ENCODE measurements around the gene LRRC61. TPM values are rescaled to one million over a fixed set of nuclear protein-coding genes. Genes with fewer than 3 reads are reported as not detected.

The LRRC61 gene
- total RNA-seq, 2 experiments from 2014 or later, result 12.8 to 14.9 TPM

GRCh38 chr7:150357270-150357669, 34.1 kb downstream of the LRRC61 start:
- POLR2A ChIA-PET, result no interaction called here
- peak overlapping the region; percentile 89 for H3K27ac Mint-ChIP-seq
- CTCF ChIA-PET, result interaction anchor here (0.7 to 1.3 kb wide), 2 partner anchors 7 to 11 kb away, joined by 3 to 6 read pairs; partner anchors contain the start of gene REPIN1
- peaks cover 4% of the 10 kb centered on the region for H3K9me3 Mint-ChIP-seq
- peak; percentile 71 for DNase-seq
- peaks cover 39% of the 10 kb centered on the region for H3K4me1 Mint-ChIP-seq
- H3K4me3 Mint-ChIP-seq, result no peak overlapping the region
- no peaks in the 10 kb centered on the region for H3K36me3 Mint-ChIP-seq (ENCODE audit: low read depth)
- no peaks in the 10 kb centered on the region for H3K27me3 Mint-ChIP-seq

- Mint-ChIP-seq H3K4me3 (no peak overlapping the region), H3K4me1 (peaks cover 39% of the 10 kb centered on the region), H3K9me3 (peaks cover 4% of the 10 kb centered on the region), H3K27ac (peak overlapping the region; percentile 89), H3K36me3 (ENCODE audit: low read depth) (no peaks in the 10 kb centered on the region), H3K27me3 (no peaks in the 10 kb centered on the region)
- ChIA-PET POLR2A (no interaction called here), CTCF (interaction anchor here (0.6 to 1.3 kb wide), 3 partner anchors 10 to 421 kb away, joined by 4 to 6 read pairs (median 5); partner anchors contain the start of gene REPIN1)
- DNase-seq, result no peak
Observed at GRCh38 chr7:150357771-150358427, 34.7 kb downstream of the LRRC61 start.

- CTCF ChIA-PET, result interaction anchor here (0.6 to 1.3 kb wide), 3 partner anchors 9 to 420 kb away, joined by 4 to 6 read pairs (median 5); partner anchors contain the start of gene REPIN1
- no peaks in the 10 kb centered on the region for H3K27me3 Mint-ChIP-seq
- POLR2A ChIA-PET, result no interaction called here
- peaks cover 4% of the 10 kb centered on the region for H3K9me3 Mint-ChIP-seq
- H3K36me3 Mint-ChIP-seq (ENCODE audit: low read depth), result no peaks in the 10 kb centered on the region
- H3K27ac Mint-ChIP-seq, result no peak overlapping the region
- DNase-seq, result no peak
- peaks cover 41% of the 10 kb centered on the region for H3K4me1 Mint-ChIP-seq
- no peak overlapping the region for H3K4me3 Mint-ChIP-seq
Observed at GRCh38 chr7:150358433-150358832, 35.3 kb downstream of the LRRC61 start.

GRCh38 chr7:150358988-150359621, 36.0 kb downstream of the LRRC61 start:
- no peaks in the 10 kb centered on the region for H3K36me3 Mint-ChIP-seq (ENCODE audit: low read depth)
- no peak for DNase-seq
- ChIA-PET CTCF (interaction anchor here (0.9 kb wide), 1 partner anchor 138 kb away, joined by 4 read pairs; no protein-coding TSS in a partner anchor), POLR2A (no interaction called here)
- H3K4me1 Mint-ChIP-seq, result peaks cover 46% of the 10 kb centered on the region
- peaks cover 4% of the 10 kb centered on the region for H3K9me3 Mint-ChIP-seq
- no peak overlapping the region for H3K4me3 Mint-ChIP-seq
- peak overlapping the region; percentile 60 for H3K27ac Mint-ChIP-seq
- H3K27me3 Mint-ChIP-seq, result no peaks in the 10 kb centered on the region

- H3K27me3 Mint-ChIP-seq, result no peaks in the 10 kb centered on the region
- ChIA-PET CTCF (no interaction called here), POLR2A (no interaction called here)
- H3K27ac Mint-ChIP-seq, result peak overlapping the region; percentile 83
- no peak for DNase-seq
- peak overlapping the region; percentile 17 for H3K4me3 Mint-ChIP-seq
- no peaks in the 10 kb centered on the region for H3K36me3 Mint-ChIP-seq (ENCODE audit: low read depth)
- peaks cover 49% of the 10 kb centered on the region for H3K4me1 Mint-ChIP-seq
- peaks cover 4% of the 10 kb centered on the region for H3K9me3 Mint-ChIP-seq
Observed at GRCh38 chr7:150359622-150360362, 36.6 kb downstream of the LRRC61 start.

GRCh38 chr7:150360363-150361058, 37.4 kb downstream of the LRRC61 start:
- H3K27me3 Mint-ChIP-seq, result no peaks in the 10 kb centered on the region
- POLR2A ChIA-PET, result no interaction called here
- DNase-seq, result no peak
- H3K36me3 Mint-ChIP-seq (ENCODE audit: low read depth), result no peaks in the 10 kb centered on the region
- CTCF ChIA-PET, result interaction anchor here (0.8 kb wide), 2 partner anchors 13 to 51 kb away, joined by 3 to 5 read pairs; no protein-coding TSS in a partner anchor
- H3K4me3 Mint-ChIP-seq, result no peak overlapping the region
- H3K27ac Mint-ChIP-seq, result peak overlapping the region; percentile 83
- peaks cover 51% of the 10 kb centered on the region for H3K4me1 Mint-ChIP-seq
- H3K9me3 Mint-ChIP-seq, result peaks cover 4% of the 10 kb centered on the region

GRCh38 chr7:150361402-150361801, 38.2 kb downstream of the LRRC61 start:
- POLR2A ChIA-PET, result no interaction called here
- H3K9me3 Mint-ChIP-seq, result peaks cover 4% of the 10 kb centered on the region
- H3K4me1 Mint-ChIP-seq, result peaks cover 55% of the 10 kb centered on the region
- no peaks in the 10 kb centered on the region for H3K27me3 Mint-ChIP-seq
- DNase-seq, result no peak
- CTCF ChIA-PET, result interaction anchor here (1.2 kb wide), 1 partner anchor 396 kb away, joined by 3 read pairs; no protein-coding TSS in a partner anchor
- no peaks in the 10 kb centered on the region for H3K36me3 Mint-ChIP-seq (ENCODE audit: low read depth)
- no peak overlapping the region for H3K27ac Mint-ChIP-seq
- no peak overlapping the region for H3K4me3 Mint-ChIP-seq

- Mint-ChIP-seq H3K27ac (no peak overlapping the region), H3K4me1 (peaks cover 51% of the 10 kb centered on the region), H3K9me3 (peaks cover 4% of the 10 kb centered on the region), H3K36me3 (ENCODE audit: low read depth) (no peaks in the 10 kb centered on the region), H3K27me3 (no peaks in the 10 kb centered on the region), H3K4me3 (no peak overlapping the region)
- ChIA-PET CTCF (interaction anchor here (1.2 to 1.6 kb wide), 3 partner anchors 44 to 395 kb away, joined by 3 to 4 read pairs (median 4); a partner anchor contains a TSS), POLR2A (no interaction called here)
- no peak for DNase-seq
Observed at GRCh38 chr7:150361807-150362621, 38.9 kb downstream of the LRRC61 start.

GRCh38 chr7:150363370-150363769, 40.2 kb downstream of the LRRC61 start:
- ChIA-PET POLR2A (interaction anchor here (0.6 kb wide), 1 partner anchor 353 kb away, joined by 3 read pairs; the partner anchor contains the start of gene GIMAP1), CTCF (interaction anchor here (0.8 to 1.6 kb wide), 5 partner anchors 15 to 70 kb away, joined by 3 to 4 read pairs (median 3); a partner anchor contains a TSS)
- no peaks in the 10 kb centered on the region for H3K27me3 Mint-ChIP-seq
- H3K4me1 Mint-ChIP-seq, result peaks cover 47% of the 10 kb centered on the region
- no peaks in the 10 kb centered on the region for H3K36me3 Mint-ChIP-seq (ENCODE audit: low read depth)
- no peak for DNase-seq
- peaks cover 4% of the 10 kb centered on the region for H3K9me3 Mint-ChIP-seq
- no peak overlapping the region for H3K4me3 Mint-ChIP-seq
- H3K27ac Mint-ChIP-seq, result no peak overlapping the region

GRCh38 chr7:150363872-150364271, 40.7 kb downstream of the LRRC61 start:
- DNase-seq, result no peak
- Mint-ChIP-seq H3K36me3 (ENCODE audit: low read depth) (no peaks in the 10 kb centered on the region), H3K27me3 (no peaks in the 10 kb centered on the region), H3K9me3 (peaks cover 4% of the 10 kb centered on the region), H3K4me1 (peaks cover 42% of the 10 kb centered on the region), H3K27ac (no peak overlapping the region), H3K4me3 (no peak overlapping the region)
- CTCF ChIA-PET, result no interaction called here
- POLR2A ChIA-PET, result no interaction called here

- H3K36me3 Mint-ChIP-seq (ENCODE audit: low read depth), result no peaks in the 10 kb centered on the region
- H3K9me3 Mint-ChIP-seq, result no peaks in the 10 kb centered on the region
- peaks cover 41% of the 10 kb centered on the region for H3K4me1 Mint-ChIP-seq
- ChIA-PET POLR2A (no interaction called here), CTCF (interaction anchor here (1.0 to 3.0 kb wide), 2 partner anchors 9 to 12 kb away, joined by 3 to 13 read pairs; no protein-coding TSS in a partner anchor)
- no peak overlapping the region for H3K4me3 Mint-ChIP-seq
- H3K27me3 Mint-ChIP-seq, result no peaks in the 10 kb centered on the region
- DNase-seq, result no peak
- H3K27ac Mint-ChIP-seq, result no peak overlapping the region
Observed at GRCh38 chr7:150365194-150365593, 42.0 kb downstream of the LRRC61 start.

Measured in activated CD4-positive, alpha-beta T cell treated with anti-CD3 and anti-CD28 coated beads, Interleukin-2, amount 10 ng/mL, durations not matched to agents 7 days and 5 days (primary cell).